Aorta (tissue), 5 donors: ENCODE results near the gene FOXB2. TPM values are rescaled to one million over a fixed set of nuclear protein-coding genes. Genes with fewer than 3 reads are reported as not detected.

ENCODE experiments used
- ATAC-seq: fragments of 200-7000 bp; cut with Tn5 transposase; one replicate; pipeline ENCODE4 v1.9.1; 2022; ENCODE audit warnings: moderate library complexity; ENCODE audit not compliant: low FRiP score
- DNase-seq, 2 donors: peaks; one replicate each; pipeline ENCODE4 v3.0.0-alpha.2; 2020
- H3K27ac ChIP-seq, 2 donors: one replicate each; pipeline ENCODE4 v1.5.1; 2013; ENCODE audit warnings: low read length in 2 of 2, mild to moderate bottlenecking in 2 of 2, moderate library complexity in 2 of 2, control low read depth in 1 of 2, inconsistent platforms in 1 of 2, low read depth in 1 of 2
- H3K27me3 ChIP-seq, 2 donors: one replicate each; pipeline ENCODE4 v1.6.1; 2013; ENCODE audit warnings: control low read depth in 1 of 2, low read length in 1 of 2, mild to moderate bottlenecking in 1 of 2, moderate library complexity in 1 of 2; ENCODE audit not compliant: insufficient read depth in 2 of 2, control insufficient read depth in 1 of 2
- H3K36me3 ChIP-seq, 2 donors: one replicate each; pipeline ENCODE4 v1.6.1; 2013; ENCODE audit warnings: control low read depth in 1 of 2, low read length in 1 of 2, mild to moderate bottlenecking in 1 of 2; ENCODE audit not compliant: insufficient read depth in 2 of 2, control insufficient read depth in 1 of 2
- H3K4me1 ChIP-seq, 2 donors: one replicate each; pipeline ENCODE4 v1.6.1; 2013; ENCODE audit warnings: low read length in 2 of 2, control low read depth in 1 of 2, mild to moderate bottlenecking in 1 of 2, moderate library complexity in 1 of 2; ENCODE audit not compliant: insufficient read depth in 2 of 2, control insufficient read depth in 1 of 2
- H3K4me3 ChIP-seq, 2 donors: one replicate each; pipeline ENCODE4 v1.5.1; 2013; ENCODE audit warnings: low read length in 2 of 2, control low read depth in 1 of 2, mild to moderate bottlenecking in 1 of 2
- H3K9me3 ChIP-seq: one replicate; pipeline ENCODE4 v1.6.1; 2013; ENCODE audit warnings: mild to moderate bottlenecking, low read length; ENCODE audit not compliant: control insufficient read depth
- WGBS, 2 donors: extraction: QIAGEN DNeasy Blood & Tissue Kit; methylation state at CpG; one replicate each; pipeline ENCODE4 v1.1.7; 2013; 5-methylcytosine and 5-hydroxymethylcytosine counted together
- intact Hi-C, 2 donors: fragments of 100-400 bp; cut with DNase I; formaldehyde crosslinking; loops; one replicate each; pipeline versions ENCODE4 v1.14.2 to v1.15.0; 2022
- polyA plus RNA-seq, 2 donors: library from polyadenylated mRNA; stranded (reverse); fragments of 200-250 nt; gene quantifications; one replicate each; pipeline ENCODE4 v1.2.3, GENCODE V29; 2013
- total RNA-seq, 2 donors: library from RNA; stranded (reverse); fragmentation: NEBNext Ultra II Directional; extraction: Animal tissue kit (Norgen Biotek cat#: 25700); gene quantifications; one replicate each; pipeline ENCODE4 v1.2.1, GENCODE V29; 2021
- donor health status: healthy with polysubstance abuse.
- donor health status: Bipolar disorder and iron deficiency.
- donor health status: DM: no; HTN: no; CAD: no.
- donor health status: DM: no; HTN: no; CAD: no.
- donor health status: DM: yes; HTN: yes; CAD: no.

Gene FOXB2
- total and polyA plus RNA-seq, 4 donors: not detected

GRCh38 chr9:77063645-77064285, 44.3 kb downstream of the FOXB2 start:
- no peak overlapping the region for H3K4me3 ChIP-seq
- WGBS, 2 donors: 73 to 78% methylated on average over 6 of the region's 6 CpGs

GRCh38 chr9:77066388-77066787, 46.9 kb downstream of the FOXB2 start:
- Histone ChIP-seq H3K4me1 (no peaks in the 10 kb centered on the region), H3K36me3 (no peaks in the 10 kb centered on the region), H3K4me3 (no peak overlapping the region), H3K27me3 (no peaks in the 10 kb centered on the region), H3K9me3 (no peaks in the 10 kb centered on the region), H3K27ac (no peak overlapping the region)
- ATAC-seq (no peak), DNase-seq (no peak)
- WGBS, 2 donors: 0 to 5% methylated on average over 1 of the region's 1 CpG
- intact Hi-C loops: no loop called here

More at GRCh38 chr9:77063645-77064285, 44.3 kb downstream of the FOXB2 start:
- Histone ChIP-seq H3K36me3 (no peaks in the 10 kb centered on the region), H3K27me3 (no peaks in the 10 kb centered on the region), H3K9me3 (no peaks in the 10 kb centered on the region), H3K4me1 (no peaks in the 10 kb centered on the region), H3K27ac (no peak overlapping the region)
- DNase-seq (no peak), ATAC-seq (no peak)
- intact Hi-C loops: no loop called here

Other genes starting within 250 kb of the FOXB2 start
- 100 to 1,000 TPM; 304 to 558 TPM for gene PRUNE2, start 113.5 kb upstream of the FOXB2 start, total RNA-seq
- gene PRUNE2, start 113.5 kb upstream of the FOXB2 start, polyA plus RNA-seq: 10 to 100 TPM; 38.1 to 92.9 TPM
- 10 to 100 TPM; 43.7 to 46.1 TPM for gene VPS13A, start 157.9 kb downstream of the FOXB2 start, total RNA-seq
- gene VPS13A, start 157.9 kb downstream of the FOXB2 start, polyA plus RNA-seq: 10 to 100 TPM in 1 of 2 donors, 1 to 10 TPM in 1; 6.6 to 21.5 TPM